ENCODE results near the gene OPN4.

GRCh38 chr10:86609920-86610319 lies 44.4 kb upstream of the OPN4 start:
- no peak for TF ChIP-seq CTCF (IDR thresholded peaks at IDR 0.05; ENCODE audit: insufficient read depth, low read depth, low read length)
- no peak for TF ChIP-seq EZH2 (IDR thresholded peaks at IDR 0.05; ENCODE audit: insufficient read depth, low read length)

Measured in astrocyte (in vitro differentiated cells and primary cell).